ENCODE measurements around the gene SPOCK1.

Gene SPOCK1

DNA sequence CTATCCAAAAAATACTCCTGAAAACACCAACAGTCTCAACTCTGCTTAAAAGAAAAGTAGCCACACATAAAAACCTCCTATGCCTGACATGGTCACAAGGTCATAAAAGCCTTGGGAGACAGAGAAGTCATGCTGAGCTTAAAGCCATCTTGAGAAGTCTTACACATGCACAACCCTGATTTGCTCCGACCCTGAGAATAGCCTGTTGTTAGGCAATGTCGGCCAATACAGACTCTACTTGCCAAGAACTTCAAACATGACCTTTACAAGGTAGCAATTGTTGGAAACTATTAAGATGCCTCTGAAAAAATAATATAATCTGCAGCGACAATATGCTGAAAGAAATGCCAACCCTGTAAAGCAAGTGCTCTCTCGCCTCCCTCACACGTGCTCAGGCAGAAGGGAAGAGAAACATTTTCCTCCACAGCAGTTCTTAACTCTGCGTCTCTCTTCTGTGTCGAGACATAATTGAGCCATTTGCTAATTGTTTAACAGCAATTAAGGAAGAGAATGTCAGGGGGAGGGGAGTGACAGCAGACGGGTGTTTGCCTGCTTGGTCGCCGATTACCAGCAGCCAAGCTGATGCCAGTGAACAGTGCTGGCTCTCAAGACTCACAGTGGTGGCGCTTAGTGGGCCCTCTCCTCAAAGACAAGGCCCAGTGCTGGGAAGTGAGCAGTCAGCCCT lies 393.6 kb downstream of the SPOCK1 start:
- Mint-ChIP-seq H3K27ac (no peak overlapping the region), H3K4me1 (ENCODE audit: low read depth) (no peaks in the 10 kb centered on the region), H3K4me3 (no peak overlapping the region), H3K9me3 (no peaks in the 10 kb centered on the region), H3K27me3 (no peaks in the 10 kb centered on the region), H3K36me3 (ENCODE audit: low read depth) (no peaks in the 10 kb centered on the region)
- intact Hi-C loops (cut with micrococcal nuclease): no loop called here

DNA sequence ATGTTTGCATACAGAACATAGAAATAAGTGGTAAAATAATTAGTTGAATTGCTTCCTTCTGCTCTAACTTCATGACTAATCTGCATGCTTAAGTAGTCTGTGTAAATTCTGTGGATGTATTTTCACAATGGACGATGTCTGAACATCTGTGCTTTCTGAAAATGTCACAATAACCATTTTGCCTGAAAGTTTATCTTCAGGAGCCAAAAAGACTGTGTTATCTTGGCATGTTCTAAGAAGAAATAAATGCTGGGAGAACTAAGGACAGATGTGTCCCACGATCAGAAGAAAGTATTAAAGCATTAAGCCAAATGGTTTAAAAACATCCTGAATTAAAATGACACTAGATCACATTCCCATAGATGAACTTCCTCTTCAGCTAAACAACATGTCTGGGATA lies 397.6 kb downstream of the SPOCK1 start:
- no peaks in the 10 kb centered on the region for H3K9me3 Mint-ChIP-seq
- no peaks in the 10 kb centered on the region for H3K36me3 Mint-ChIP-seq (ENCODE audit: low read depth)
- H3K27me3 Mint-ChIP-seq: no peaks in the 10 kb centered on the region
- H3K4me3 Mint-ChIP-seq: no peak overlapping the region
- H3K27ac Mint-ChIP-seq: no peak overlapping the region
- no peaks in the 10 kb centered on the region for H3K4me1 Mint-ChIP-seq (ENCODE audit: low read depth)
- intact Hi-C loops (cut with micrococcal nuclease): no loop called here

DNA sequence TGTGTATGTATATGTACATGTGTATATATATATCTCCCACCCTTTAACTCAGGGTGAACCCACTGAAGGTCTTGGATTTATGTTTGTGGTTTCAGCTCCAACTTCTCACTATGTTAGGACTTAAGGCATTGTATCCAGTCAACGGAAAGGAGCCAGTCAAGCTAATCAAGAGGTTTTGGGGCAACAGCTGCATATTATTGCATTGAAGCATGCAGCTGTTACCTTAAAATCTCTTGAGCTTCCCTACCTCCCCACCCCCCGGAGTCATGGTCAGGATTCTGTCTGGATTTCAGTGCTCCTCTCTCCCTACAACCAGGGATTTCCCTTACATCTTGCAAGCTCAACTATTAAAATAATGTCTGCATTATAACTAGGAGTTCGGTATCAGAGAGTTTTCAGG lies 399.5 kb downstream of the SPOCK1 start:
- intact Hi-C loops (cut with micrococcal nuclease): no loop called here
- H3K27ac Mint-ChIP-seq: no peak overlapping the region
- H3K4me1 Mint-ChIP-seq (ENCODE audit: low read depth): no peaks in the 10 kb centered on the region
- no peak overlapping the region for H3K4me3 Mint-ChIP-seq
- H3K27me3 Mint-ChIP-seq: no peaks in the 10 kb centered on the region
- H3K9me3 Mint-ChIP-seq: no peaks in the 10 kb centered on the region
- no peaks in the 10 kb centered on the region for H3K36me3 Mint-ChIP-seq (ENCODE audit: low read depth)

DNA sequence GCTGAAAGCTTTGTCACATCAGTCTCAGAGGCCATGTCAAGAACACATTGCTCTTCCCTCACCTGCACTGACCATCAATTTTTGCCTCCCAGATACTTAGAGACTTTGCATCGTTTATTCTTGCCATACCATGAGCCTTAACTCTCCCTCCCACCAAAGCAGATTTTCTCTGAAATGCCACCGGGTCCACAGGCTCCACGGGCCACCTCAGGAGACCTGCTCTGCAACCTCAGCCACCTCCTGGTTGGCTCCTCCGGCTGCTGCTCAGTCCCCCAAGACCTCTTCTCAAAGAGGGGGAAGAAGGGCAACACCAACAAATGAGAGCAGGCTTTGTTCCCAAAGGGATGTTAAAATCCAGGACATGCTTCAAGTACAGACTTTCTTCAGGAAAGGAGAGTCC lies 400.5 kb downstream of the SPOCK1 start:
- peaks cover 1% of the 10 kb centered on the region for H3K9me3 Mint-ChIP-seq

DNA sequence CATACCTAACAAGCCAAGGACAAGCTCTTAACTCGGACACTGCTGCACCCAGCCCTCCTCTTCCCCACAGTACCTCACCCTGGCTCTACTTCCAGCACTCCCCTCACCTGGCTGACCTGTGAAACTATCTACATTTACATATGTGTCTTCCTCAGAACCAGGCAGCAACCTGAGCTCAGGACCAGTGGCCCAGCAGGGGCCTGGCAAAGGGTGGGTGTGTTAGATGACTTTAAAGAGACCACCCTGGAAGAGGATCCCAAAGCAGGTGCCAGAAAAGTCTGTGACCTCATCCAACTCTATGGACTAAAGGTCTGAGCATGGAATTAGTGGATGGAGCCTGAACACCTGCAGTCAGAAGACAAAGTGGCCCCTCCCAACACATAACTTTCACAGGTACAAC lies 400.9 kb downstream of the SPOCK1 start:
- H3K9me3 Mint-ChIP-seq: peaks cover 6% of the 10 kb centered on the region
- H3K36me3 Mint-ChIP-seq (ENCODE audit: low read depth): no peaks in the 10 kb centered on the region
- no peak overlapping the region for H3K4me3 Mint-ChIP-seq
- no peak overlapping the region for H3K27ac Mint-ChIP-seq
- no peaks in the 10 kb centered on the region for H3K27me3 Mint-ChIP-seq
- no peaks in the 10 kb centered on the region for H3K4me1 Mint-ChIP-seq (ENCODE audit: low read depth)
- intact Hi-C loops (cut with micrococcal nuclease): no loop called here

More for the DNA sequence above, 400.5 kb downstream of the SPOCK1 start:
- intact Hi-C loops (cut with micrococcal nuclease): no loop called here
- no peaks in the 10 kb centered on the region for H3K4me1 Mint-ChIP-seq (ENCODE audit: low read depth)
- no peak overlapping the region for H3K27ac Mint-ChIP-seq
- no peaks in the 10 kb centered on the region for H3K27me3 Mint-ChIP-seq
- H3K36me3 Mint-ChIP-seq (ENCODE audit: low read depth): no peaks in the 10 kb centered on the region
- no peak overlapping the region for H3K4me3 Mint-ChIP-seq

DNA sequence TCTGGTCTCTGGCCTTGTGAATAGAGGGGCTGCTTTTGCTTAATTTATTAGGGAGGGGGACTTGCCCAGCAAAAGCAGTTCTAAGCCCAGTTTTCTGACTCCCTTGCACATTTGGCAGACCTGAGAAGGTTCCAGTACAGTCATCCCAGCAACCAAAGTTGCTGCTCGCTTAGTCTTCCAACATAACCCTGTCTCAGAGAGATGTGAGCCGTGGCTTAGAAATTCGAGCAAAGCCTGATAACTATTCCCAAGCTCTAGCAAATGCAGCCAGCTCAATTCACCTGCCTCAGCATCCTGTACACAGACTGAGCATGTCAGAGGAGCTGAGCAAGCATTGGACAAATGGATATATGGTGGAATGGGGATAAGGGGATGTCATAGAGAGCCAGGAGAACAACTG lies 401.9 kb downstream of the SPOCK1 start:
- H3K27me3 Mint-ChIP-seq: no peaks in the 10 kb centered on the region

DNA sequence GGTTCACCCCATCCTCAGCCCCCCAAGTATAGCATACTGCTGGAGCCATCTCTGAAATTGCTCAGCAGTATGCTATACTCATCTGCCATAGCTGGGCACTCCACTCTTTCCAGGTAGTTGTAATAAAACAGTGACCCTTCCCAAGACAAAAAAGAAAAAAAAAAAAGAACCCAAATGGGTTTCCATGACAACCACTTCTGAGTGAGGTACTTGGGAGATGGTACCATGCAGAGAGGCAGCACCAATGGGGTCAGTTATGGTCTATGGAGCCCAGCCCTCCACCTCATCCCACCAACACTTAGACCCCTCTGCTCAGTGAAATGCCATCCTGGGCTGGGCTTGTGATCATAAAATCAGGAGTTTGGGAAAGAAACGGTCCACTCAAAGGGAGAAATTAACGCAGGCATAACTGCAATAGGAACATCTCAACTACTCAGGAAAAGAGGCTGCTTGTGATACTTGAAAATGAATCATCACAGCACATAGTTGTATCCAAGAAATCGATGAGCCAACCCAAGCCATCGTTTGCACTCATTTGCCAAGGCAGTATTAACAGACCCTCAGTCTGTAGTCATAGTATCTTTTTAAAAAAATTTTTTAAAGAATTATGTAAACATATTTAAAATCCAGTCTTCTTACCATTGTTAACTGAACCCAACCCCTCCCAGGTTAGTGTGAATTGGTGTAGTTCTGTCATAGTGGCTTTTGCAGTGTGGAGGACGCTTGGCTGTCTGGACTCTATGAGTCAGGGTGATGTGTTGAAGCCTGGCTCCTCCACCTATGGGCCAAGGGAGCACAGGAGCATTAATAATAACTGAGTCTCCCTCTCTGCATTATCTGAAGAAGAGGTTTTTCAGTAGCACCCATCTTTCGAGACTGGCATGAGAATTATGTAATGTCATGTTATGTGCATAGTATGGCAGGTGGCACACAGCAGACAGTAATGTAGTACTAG lies 402.7 kb downstream of the SPOCK1 start:
- no peaks in the 10 kb centered on the region for H3K36me3 Mint-ChIP-seq (ENCODE audit: low read depth)
- peaks cover 5% of the 10 kb centered on the region for H3K4me1 Mint-ChIP-seq (ENCODE audit: low read depth)
- H3K27ac Mint-ChIP-seq: no peak overlapping the region
- peaks cover 6% of the 10 kb centered on the region for H3K9me3 Mint-ChIP-seq
- H3K27me3 Mint-ChIP-seq: no peaks in the 10 kb centered on the region
- intact Hi-C loops (cut with micrococcal nuclease): no loop called here
- no peak overlapping the region for H3K4me3 Mint-ChIP-seq

More for the DNA sequence above, 401.9 kb downstream of the SPOCK1 start:
- H3K9me3 Mint-ChIP-seq: peaks cover 6% of the 10 kb centered on the region
- no peaks in the 10 kb centered on the region for H3K36me3 Mint-ChIP-seq (ENCODE audit: low read depth)
- no peak overlapping the region for H3K27ac Mint-ChIP-seq
- H3K4me1 Mint-ChIP-seq (ENCODE audit: low read depth): peaks cover 5% of the 10 kb centered on the region
- no peak overlapping the region for H3K4me3 Mint-ChIP-seq
- intact Hi-C loops (cut with micrococcal nuclease): no loop called here

DNA sequence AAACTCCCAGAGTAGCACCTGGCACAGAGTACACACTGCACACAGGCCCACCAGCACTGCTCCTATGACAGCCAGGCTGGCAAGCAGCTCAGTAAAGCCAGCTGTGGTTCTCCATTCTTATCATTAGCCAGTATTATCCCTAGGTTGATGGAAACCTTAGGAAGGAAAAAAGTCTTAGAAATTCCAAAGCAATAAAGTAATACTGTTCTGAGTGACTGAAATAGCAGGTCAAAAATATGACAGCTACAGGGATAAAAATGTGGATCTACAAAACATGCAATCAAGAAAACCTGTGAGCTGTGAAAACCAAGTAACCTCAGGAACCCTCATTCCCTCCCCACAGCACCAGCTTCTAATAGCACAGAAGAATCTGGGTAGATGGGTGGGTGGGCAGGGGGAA lies 403.5 kb downstream of the SPOCK1 start:
- no peaks in the 10 kb centered on the region for H3K36me3 Mint-ChIP-seq (ENCODE audit: low read depth)
- intact Hi-C loops (cut with micrococcal nuclease): no loop called here
- no peak overlapping the region for H3K27ac Mint-ChIP-seq
- H3K27me3 Mint-ChIP-seq: no peaks in the 10 kb centered on the region
- H3K9me3 Mint-ChIP-seq: peaks cover 6% of the 10 kb centered on the region
- no peak overlapping the region for H3K4me3 Mint-ChIP-seq
- peaks cover 5% of the 10 kb centered on the region for H3K4me1 Mint-ChIP-seq (ENCODE audit: low read depth)

DNA sequence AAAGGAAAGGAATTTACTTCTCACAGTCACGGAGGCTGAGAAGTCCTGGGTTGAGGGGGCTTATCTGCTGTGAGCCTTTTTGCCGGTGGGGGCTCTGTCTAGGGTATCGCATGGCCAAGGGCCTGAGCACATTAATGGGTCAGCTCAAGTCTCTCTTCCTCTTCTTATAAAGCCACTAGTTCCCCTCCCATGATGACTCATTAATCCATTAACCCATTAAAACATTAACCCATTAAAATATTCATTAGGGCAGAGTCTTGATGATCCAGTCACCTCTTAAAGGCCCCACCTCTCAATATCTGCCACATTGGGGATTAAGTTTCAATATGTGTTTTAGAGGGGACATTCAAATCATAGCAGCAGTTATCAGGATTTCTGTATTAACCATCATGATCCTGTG lies 406.3 kb downstream of the SPOCK1 start:
- no peak overlapping the region for H3K4me3 Mint-ChIP-seq
- H3K36me3 Mint-ChIP-seq (ENCODE audit: low read depth): no peaks in the 10 kb centered on the region
- peaks cover 5% of the 10 kb centered on the region for H3K4me1 Mint-ChIP-seq (ENCODE audit: low read depth)
- H3K27me3 Mint-ChIP-seq: no peaks in the 10 kb centered on the region
- intact Hi-C loops (cut with micrococcal nuclease): no loop called here
- no peak overlapping the region for H3K27ac Mint-ChIP-seq
- peaks cover 6% of the 10 kb centered on the region for H3K9me3 Mint-ChIP-seq

DNA sequence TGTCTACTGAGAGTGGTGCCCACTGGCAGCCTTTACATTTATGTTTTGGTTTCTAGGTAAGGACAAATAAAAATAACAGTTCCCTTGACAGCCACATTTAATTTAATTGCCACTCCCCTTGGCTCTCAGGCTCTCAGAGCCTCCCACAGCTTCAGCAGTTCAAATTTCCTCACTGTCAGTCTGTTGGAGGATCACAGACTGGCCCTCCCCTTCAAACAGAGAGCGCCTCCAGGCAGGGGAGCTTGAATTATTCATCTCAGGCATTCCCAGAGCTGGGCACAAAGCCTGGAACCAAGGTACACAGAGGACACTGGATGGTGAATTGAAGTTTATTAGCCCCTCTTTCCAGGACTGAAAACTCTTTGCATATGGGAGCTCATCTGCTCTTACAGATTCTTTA lies 407.7 kb downstream of the SPOCK1 start:
- intact Hi-C loops (cut with micrococcal nuclease): no loop called here
- H3K27me3 Mint-ChIP-seq: no peaks in the 10 kb centered on the region
- H3K9me3 Mint-ChIP-seq: peaks cover 6% of the 10 kb centered on the region
- no peak overlapping the region for H3K4me3 Mint-ChIP-seq
- no peaks in the 10 kb centered on the region for H3K36me3 Mint-ChIP-seq (ENCODE audit: low read depth)
- H3K4me1 Mint-ChIP-seq (ENCODE audit: low read depth): peaks cover 5% of the 10 kb centered on the region
- H3K27ac Mint-ChIP-seq: no peak overlapping the region

DNA sequence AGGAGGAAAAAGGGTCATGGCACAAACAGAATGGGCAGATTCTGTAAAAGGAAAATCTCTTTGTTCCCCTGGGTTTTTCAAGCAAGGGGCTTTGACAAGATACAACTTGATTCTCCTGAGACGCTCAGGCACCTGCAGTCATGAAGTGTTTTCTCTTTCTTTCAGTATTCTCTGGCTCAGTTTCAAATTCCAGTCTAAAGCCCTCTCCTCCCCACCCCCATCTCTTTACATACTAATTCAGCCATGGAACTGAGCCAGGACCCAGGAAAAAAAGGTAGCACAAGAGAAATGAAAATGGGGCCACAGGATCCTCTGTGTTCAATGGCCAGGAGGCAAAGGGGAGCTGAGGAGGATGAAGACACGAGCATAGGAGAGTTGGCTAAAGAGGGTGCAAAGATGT lies 408.4 kb downstream of the SPOCK1 start:
- no peaks in the 10 kb centered on the region for H3K27me3 Mint-ChIP-seq
- H3K4me3 Mint-ChIP-seq: no peak overlapping the region
- peaks cover 6% of the 10 kb centered on the region for H3K9me3 Mint-ChIP-seq
- no peaks in the 10 kb centered on the region for H3K36me3 Mint-ChIP-seq (ENCODE audit: low read depth)
- intact Hi-C loops (cut with micrococcal nuclease): no loop called here
- peaks cover 5% of the 10 kb centered on the region for H3K4me1 Mint-ChIP-seq (ENCODE audit: low read depth)
- H3K27ac Mint-ChIP-seq: no peak overlapping the region

DNA sequence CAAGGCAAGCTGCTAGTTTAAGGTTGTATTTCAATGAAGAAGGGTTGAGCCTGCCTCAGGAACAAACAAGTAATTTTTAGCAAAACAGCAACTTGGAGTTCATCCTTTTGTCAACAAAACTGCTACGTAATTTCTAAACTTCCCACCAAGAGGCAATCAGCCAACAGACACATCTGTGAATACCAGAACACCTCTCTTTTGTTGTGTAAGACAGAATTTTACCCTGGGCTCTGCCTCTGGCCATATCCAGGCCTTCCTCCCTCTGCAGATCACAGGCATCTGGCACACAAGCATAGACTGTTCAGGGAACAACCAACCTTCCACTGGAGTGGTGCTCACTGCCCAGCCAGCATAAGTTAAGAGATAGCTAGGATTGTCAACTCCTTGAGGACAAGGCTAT lies 409.0 kb downstream of the SPOCK1 start:
- no peaks in the 10 kb centered on the region for H3K27me3 Mint-ChIP-seq

DNA sequence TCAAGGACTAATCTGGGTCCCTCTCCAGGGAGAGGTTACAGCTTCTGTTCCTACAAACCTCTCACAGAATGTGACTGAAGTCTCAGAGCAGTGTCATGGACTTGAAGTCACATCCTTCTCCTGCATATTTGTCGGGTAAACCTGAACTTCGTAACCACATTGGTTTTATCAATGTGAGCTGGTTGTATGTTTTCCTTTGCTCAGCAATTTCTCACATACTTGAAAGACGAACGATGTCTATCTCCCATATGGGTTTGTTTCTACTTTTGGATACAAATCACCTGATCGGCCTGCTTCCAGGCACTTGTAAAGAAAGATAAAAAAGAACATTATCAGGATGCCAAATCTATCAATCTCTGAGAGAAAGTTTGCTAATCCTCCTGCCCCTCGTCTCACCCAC lies 411.0 kb downstream of the SPOCK1 start:
- H3K27me3 Mint-ChIP-seq: no peaks in the 10 kb centered on the region
- intact Hi-C loops (cut with micrococcal nuclease): no loop called here
- no peak overlapping the region for H3K4me3 Mint-ChIP-seq
- peaks cover 5% of the 10 kb centered on the region for H3K4me1 Mint-ChIP-seq (ENCODE audit: low read depth)
- no peaks in the 10 kb centered on the region for H3K36me3 Mint-ChIP-seq (ENCODE audit: low read depth)
- no peak overlapping the region for H3K27ac Mint-ChIP-seq
- H3K9me3 Mint-ChIP-seq: peaks cover under 1% of the 10 kb centered on the region

More for the DNA sequence above, 409.0 kb downstream of the SPOCK1 start:
- intact Hi-C loops (cut with micrococcal nuclease): no loop called here
- Mint-ChIP-seq H3K27ac (no peak overlapping the region), H3K9me3 (peaks cover 6% of the 10 kb centered on the region), H3K36me3 (ENCODE audit: low read depth) (no peaks in the 10 kb centered on the region), H3K4me1 (ENCODE audit: low read depth) (peaks cover 5% of the 10 kb centered on the region), H3K4me3 (no peak overlapping the region)

DNA sequence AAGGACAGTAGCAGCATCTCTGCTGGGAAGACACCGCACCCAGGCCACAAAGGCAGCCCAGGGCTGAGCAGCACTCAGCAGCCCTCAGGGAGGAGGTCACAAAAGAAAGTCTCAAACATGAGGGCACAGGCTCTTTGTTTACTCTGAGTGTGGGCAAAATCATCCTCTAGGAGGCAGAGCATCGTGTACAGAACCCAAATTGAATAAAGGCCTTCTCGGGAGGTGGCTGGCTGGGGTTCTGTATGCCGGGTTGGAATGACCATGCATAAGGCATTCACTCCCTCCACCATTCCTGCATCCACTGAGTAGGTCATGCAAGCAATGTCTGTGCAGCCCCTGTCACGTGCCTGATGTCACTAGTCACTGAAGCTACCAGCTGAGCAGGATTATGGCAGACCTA lies 412.8 kb downstream of the SPOCK1 start:
- H3K4me3 Mint-ChIP-seq: no peak overlapping the region
- H3K36me3 Mint-ChIP-seq (ENCODE audit: low read depth): no peaks in the 10 kb centered on the region
- H3K4me1 Mint-ChIP-seq (ENCODE audit: low read depth): no peaks in the 10 kb centered on the region
- H3K9me3 Mint-ChIP-seq: no peaks in the 10 kb centered on the region
- intact Hi-C loops (cut with micrococcal nuclease): no loop called here
- H3K27me3 Mint-ChIP-seq: no peaks in the 10 kb centered on the region
- H3K27ac Mint-ChIP-seq: no peak overlapping the region

Measured in dendritic cell treated with granulocyte-macrophage colony-stimulating factor and Interleukin-4, amounts not matched to agents 40 ng/mL and 50 ng/mL, for 4 days (primary cell).